ENCODE measurements around the gene STIL. TPM values are rescaled to one million over a fixed set of nuclear protein-coding genes. Genes with fewer than 3 reads are reported as not detected.
"Not testable (repeated sequence)": the region's sequence is repeated elsewhere in the genome, so short reads cannot be mapped to it uniquely, and the experiment has no call there.

The STIL gene
- 0.33 TPM for total RNA-seq

DNA sequence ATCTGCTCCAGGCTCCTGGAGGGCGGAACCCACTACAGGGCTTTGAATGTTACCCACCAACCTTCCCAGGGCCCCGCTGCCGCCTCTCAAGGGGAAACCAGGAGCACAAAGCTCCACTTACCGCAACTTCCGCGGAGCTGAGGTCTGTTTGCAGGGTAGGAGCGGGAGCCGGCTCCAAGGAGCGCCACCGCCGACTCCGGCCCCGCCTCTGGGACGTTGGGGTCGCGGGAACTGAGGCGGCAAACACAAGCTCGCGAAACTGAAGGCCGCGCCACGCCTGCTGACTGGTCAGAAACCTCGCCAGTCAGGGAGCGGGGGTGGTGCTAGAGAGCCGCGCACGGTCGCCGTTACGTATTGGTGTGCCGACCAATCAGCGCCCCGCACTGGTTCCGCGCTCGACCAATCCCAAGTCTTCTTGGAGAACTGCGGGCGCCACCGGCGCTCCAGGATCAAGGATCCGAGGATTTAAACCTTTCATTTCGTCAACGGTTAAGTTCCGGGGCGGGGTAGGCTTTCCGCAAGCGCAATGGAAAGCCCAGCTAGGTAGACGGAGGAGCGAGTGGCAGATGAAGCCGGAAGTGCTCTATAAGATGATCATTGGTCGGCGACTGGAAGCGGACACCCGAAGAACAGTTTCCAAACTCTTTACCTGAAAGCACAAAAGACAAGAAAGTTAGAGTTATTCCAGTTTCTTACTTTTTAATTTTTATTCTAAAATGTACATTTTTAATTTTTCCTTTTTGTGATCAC is at the start of gene STIL:
Gene STIL (minus strand): TSS at position 233 of the 750 bp plus-strand sequence. CDS start 3,828 bp downstream, outside the sequence.
- ATAC-seq (peak; percentile 99), DNase-seq (ENCODE audit: low spot score) (peak; percentile 99)

DNA sequence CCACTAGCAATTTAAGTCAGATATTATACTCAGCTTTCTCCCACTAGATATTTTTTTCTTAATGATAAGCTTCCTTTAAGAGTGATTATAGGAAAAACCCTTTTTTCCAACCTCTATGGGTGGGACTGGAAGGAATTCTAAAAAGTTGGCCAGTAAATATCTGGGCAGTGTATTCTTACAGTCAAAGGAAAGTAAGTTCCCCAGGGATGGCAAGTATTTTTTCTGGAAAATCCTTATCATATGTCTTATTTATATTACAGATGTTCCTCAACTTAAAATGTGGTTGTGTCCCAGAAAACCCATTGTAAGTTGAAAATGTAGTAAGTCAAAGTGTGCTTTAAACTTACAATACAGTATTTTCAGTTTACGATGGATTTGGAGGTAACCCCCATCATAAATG is 48.9 kb upstream of the STIL start:
- ATAC-seq (no peak), DNase-seq (ENCODE audit: low spot score) (no peak)

DNA sequence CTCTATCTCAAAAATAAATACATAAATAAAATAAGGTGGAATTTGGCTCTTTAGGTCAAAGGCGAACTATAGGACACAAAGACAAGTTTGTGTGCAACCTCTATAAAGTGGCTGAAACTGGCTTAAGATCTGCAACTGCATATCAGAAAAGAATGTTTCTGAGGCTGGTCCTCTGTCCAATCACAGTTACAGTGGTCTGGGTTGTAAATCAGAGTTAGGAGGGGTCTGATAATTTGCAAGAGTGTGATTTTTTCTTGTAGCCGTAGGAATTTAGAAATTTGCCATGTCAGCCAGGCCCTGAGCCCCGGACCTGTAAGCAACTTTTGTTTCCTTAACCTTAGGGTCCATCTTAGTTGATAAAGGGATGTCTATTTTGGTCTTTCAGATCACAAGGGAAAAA is 47.4 kb upstream of the STIL start:
- DNase-seq (ENCODE audit: low spot score) (no peak), ATAC-seq (no peak)

DNA sequence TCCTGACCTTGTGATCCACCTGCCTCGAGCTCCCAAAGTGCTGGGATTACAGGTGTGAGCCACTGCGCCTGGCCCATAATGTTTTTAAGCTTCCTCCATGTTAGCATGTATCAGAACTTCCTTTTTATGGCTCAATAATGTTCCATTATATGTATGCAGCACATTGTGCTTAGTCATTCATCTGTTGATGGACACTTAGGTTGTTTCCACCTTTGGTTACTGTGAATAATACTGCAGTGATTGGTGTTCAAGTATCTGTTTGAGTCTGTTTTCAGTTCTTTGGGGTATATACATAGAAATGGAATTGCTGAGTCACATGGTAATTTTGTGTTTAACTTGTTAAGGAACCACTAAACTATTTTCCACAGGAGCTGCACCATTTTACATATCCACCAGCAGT is 37.4 kb upstream of the STIL start:
- DNase-seq (ENCODE audit: low spot score) (no peak), ATAC-seq (no peak)

DNA sequence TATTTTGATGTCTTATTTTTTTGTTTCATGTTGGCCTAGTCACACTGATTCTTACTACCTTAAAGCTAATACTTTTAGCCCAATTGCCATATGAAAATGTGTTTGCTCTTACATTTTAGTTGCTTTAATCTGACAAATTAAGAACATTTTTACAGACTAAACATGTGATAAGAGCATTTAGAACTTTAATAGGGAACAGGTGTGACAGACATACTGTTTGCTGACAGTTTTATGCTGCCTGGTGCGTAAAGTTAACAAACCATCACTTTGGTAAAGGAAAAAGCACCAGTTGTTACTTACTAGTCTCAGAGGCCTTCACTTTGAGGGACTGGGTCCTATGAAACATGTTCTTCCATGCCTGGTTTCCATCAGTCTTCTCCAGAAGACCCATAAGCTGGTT is 34.3 kb upstream of the STIL start:
- ATAC-seq (no peak), DNase-seq (ENCODE audit: low spot score) (no peak)

DNA sequence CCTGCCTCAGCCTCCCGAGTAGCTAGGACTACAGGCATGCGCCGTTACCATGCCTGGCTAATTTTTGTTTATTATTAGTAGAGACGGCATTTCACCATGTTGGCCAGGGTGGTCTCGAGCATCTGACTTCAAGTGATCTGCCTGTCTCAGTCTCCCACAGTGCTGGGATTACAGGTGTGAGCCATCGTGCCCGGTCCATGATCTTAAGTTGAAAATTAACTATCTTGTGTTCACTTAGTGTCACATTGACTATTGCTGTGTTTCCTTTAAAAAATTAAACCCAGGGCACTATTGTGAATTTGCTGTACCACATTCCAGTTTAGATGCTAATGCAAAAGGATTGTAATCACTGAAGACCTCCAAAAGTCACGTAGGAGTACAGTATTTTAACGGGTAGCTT is 33.8 kb upstream of the STIL start:
- ATAC-seq (peak; percentile 66), DNase-seq (ENCODE audit: low spot score) (no peak)

DNA sequence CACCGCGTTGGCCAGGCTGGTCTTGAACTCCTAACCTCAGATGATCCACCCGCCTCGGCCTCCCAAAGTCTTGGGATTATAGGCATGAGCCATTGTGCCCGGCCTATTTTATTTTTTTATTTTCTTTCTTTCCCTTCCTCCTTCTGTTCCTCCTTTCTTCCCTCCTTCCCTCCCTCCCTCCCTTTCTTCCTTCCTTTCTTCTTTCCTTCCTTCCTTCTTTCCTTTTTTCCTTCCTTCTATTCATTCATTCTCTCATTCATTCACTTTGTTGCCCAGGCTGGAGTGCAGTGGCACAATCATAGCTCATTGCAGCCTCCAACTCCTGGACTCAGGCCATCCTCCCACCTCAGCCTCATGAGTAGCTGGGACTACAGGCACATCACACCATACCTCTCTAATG is 33.0 kb upstream of the STIL start:
- not testable (repeated sequence) for DNase-seq (ENCODE audit: low spot score); ATAC-seq

DNA sequence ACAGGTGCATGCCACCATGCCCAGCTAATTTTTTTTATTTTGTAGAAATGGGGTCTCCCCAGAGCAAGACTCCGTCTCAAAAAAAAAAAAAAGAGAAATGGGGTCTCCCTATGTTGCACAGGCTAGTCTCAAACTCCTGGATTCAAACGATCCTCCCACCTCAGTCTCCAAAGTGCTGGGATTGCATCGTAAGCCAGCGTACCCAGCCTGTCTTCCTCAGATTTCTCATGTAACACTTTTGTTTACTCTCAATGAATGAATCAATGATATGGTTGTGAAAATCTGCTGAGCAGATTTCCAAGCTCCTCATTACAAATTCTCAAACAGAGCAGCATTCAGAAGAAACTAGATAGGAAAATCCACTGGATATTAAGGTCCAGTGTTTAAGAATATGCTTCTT is 26.3 kb upstream of the STIL start:
- ATAC-seq (peak; percentile 86), DNase-seq (ENCODE audit: low spot score) (peak; percentile 39)

DNA sequence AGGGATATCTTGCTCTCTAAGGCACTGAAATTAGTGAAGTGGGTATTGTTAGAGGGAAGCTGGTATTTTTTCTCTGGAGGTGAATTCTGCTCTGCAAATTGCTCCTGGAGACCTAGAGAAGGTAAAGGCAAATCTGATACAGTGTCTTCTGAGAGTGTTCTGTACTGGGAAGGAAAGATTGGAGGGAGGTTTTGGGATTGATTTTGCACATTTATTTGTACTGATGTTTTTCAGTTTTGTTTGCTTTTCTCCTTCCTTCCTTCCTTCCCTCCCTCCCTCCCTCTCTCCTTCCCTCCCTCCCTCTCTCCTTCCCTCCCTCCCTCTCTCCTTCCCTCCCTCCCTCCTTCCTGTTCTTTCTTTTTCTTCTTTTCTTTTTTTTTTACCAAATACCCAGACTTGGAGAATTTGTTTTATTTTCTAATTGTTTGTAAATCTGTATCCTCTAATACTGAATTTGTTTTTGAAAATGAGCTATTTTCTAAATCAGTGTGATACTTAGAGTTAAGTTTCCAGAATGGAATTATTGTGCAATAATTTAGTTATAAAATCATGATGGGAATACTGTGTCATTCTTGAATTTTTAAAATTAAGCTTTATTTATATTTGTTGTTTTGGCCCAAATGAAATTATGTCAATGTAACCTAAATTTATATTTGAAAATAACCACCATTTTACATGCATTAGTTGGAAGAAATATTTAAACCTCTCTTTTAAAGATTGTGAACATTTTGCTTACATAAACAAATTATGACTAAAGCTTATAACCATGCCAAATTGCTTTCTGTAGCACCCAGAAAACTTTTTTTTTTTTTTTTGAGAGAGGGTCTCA is 24.5 kb upstream of the STIL start:
- DNase-seq (ENCODE audit: low spot score) (no peak), ATAC-seq (no peak)

DNA sequence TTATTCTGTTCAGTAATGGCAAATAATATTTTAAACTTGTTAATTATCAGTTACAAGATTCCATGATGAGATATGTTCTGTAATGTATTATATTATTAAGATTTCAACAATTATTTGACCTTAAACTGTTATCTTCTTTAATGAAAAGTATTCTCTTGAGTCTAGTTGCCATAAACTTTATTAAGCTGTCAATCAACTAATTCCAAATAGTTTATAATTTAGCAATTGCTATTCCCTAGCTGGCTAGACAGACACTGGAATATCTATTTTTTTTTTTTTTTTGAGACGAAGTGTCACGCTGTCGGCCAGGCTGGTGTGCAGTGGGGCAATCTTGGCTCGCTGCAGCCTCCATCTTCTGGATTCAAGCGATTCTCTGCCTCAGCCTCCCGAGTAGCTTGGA is 23.4 kb upstream of the STIL start:
- DNase-seq (ENCODE audit: low spot score) = no peak

DNA sequence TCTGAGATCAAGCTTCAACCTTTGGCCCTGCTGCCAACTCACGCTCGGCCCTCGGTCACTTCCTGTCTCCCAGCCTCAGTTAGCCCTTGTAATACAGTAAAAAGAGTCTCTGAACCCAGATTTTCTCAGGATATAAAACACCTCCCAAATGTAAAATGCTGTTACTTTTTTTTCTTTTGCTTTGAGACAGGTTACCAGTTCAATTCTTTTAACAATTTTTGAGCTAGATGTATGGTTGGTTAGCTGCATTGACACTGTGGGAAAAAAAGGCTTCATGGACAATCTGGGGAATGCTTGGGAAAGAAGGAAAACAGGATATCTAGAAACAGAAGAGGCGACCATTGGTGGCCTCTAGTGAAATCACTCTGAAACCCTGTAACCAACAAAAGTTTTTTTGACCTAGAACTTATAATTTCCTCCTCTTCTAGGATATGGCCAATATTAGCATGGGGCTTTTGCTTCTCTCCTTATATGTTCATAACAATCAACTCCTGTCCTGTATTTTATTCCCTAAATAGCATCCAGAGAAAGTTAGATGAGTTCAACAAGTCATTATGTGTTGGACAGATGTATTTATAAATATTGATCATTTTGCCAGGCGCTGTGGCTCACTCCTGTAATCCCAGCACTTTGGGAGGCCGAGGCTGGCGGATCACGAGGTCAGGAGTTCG is 21.0 kb upstream of the STIL start:
- DNase-seq (ENCODE audit: low spot score) (no peak), ATAC-seq (no peak)

More for the DNA sequence above, 23.4 kb upstream of the STIL start:
- no peak for ATAC-seq

DNA sequence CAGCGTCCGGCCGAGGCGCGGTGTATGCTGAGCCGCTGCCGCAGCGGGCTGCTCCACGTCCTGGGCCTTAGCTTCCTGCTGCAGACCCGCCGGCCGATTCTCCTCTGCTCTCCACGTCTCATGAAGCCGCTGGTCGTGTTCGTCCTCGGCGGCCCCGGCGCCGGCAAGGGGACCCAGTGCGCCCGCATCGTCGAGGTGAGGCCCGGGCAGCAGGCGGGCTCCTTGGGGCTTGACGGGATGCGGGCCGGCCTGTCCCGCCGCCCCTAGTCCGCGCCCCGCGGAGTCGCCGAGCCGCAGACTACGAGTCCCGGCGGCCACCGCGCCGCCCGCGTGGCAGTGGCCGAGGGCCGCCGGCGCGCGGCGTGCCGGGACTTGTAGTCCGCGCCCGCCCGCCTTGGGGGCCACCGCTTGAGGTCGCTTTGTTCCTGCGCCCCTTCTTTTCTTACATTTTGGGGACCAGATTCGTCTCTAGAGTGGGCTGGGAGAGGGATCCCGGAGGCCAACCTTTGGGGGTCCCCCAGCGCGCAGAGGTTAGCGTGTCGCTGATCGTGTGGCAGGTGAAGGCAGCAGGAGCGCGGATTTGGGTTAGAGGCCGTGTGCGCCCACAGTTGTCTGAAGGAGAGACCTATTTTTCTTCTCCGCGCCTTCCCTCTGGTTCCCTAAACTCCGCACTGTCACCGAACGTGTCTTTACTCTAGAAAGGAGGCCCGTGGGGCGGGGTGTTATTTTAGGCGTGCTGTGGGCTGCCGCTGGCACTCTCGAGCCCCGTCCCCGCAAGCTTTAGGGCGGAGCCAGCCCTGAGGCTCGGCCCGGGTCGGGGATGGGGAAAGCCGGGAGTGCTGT is 20.2 kb upstream of the STIL start:
- peak; percentile 93 for DNase-seq (ENCODE audit: low spot score)
- peak; percentile 90 for ATAC-seq

DNA sequence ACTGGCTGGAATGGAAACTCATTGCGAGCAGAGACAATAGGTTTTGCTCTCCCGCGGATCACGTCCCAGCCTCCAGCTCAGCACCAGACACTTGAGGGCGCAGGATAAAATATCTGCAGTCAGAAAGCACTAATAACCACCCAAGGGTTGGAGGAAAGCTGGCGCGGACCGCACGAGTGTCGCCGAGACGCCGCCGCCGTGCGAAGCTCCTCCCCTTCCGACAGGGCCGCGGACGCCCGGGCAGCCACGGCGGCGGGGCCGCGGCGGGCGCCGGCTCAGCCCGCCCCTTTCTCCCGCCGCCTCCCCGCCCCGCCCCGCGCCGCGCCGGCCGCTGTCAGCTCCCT is 19.6 kb upstream of the STIL start, which contains the start of gene CMPK1:
Gene CMPK1 (plus strand): TSS at position 213 of the 344 bp plus-strand sequence. CDS start 156 bp downstream, outside the sequence.
- peak; percentile 82 for ATAC-seq
- DNase-seq (ENCODE audit: low spot score) = peak; percentile 88

DNA sequence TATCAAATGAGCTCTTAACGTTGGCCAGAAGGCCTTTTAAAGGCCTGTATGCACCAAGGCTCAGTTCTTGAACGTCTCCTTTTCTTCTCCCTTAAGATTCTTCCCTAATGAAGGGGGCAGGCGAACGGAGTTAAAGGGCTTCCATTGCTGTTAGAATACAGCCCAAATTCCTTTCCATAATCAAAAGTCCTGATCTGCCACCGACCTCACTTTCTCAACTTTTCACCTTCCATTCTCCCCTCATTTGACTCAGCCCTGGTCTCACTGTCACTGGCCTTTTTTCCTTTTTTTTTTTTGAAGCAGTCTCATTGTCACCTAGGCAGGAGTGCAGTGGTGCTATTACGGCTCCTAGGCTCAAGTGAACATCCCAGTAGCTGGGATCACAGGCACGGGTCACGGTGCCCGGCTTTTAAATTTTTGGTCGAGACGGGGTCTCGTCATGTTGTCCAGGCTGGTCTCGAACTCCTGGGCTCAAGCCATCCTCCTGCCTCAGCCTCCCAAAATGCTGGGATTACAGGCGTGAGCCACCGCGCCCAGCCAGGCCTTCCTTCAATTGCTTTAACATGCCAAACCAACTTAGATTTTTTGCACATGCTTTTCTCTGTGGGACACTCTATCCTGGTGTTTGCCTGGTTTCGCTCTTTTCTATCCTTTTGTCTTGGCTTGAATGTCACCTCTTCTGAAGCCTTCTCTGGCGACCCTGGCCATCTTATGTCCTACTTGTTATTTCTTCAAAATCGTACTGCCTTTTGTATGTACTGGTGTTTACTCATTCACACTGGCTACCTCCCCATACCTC is 19.0 kb upstream of the STIL start:
- ATAC-seq (no peak), DNase-seq (ENCODE audit: low spot score) (no peak)

DNA sequence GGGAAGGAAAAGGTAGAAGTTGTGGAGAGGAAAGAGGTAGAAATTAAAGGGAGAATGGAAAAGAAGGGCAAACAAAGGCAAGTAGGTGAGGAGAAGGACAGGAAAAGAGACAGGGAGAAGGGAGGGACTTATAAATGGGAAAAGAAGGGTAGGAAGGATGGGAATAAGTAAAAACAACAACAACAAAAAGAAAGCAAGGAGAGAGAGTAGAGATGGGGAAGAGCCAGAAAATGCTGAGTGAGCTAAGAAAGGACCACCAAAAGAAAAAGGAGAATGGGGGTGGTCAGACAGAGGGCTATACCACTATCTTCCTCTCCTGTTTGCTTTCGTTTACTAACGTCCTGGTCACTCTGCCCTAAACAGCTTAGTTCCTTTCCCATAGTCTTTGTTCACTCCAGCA is 17.9 kb upstream of the STIL start:
- ATAC-seq (no peak), DNase-seq (ENCODE audit: low spot score) (no peak)

DNA sequence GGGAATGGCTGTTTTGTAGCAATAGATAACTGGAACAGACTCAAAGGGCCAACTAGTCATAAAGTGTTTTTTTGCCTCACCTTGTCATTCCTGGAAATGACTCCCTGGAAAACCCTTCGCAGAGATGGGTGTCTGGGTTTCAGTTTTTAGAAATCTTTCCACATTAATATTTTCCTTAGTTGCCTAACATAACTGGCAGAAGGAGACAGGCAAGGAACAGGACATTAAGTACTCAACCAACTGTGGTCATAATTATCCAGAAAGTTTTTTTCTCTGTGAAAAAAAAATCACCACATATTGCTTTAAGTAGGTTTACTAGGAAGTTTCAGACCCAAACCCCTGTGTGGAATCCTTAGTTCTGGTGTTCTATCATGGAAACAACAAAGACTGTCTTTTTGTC is 16.3 kb upstream of the STIL start:
- DNase-seq (ENCODE audit: low spot score) = no peak
- ATAC-seq = no peak

DNA sequence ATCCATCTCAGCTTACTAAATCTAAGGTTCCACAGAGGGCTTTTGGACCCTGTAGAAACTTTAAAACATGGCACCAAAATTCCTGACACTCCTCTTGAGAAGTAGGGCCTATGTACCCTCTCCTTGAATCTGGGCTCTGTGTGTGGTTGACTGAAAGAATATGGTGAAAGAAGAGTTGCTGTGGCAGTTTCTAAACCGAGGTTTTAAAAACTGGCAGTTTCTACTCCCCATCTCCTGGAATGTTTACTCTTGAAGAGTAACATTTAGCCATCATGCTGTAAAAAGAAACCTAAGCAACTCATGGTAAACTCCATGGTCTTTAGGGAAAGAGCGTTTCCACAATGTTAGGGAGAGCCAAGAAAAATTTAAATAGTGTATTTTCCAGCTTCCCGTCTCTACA is 15.0 kb upstream of the STIL start:
- DNase-seq (ENCODE audit: low spot score) (no peak), ATAC-seq (no peak)

DNA sequence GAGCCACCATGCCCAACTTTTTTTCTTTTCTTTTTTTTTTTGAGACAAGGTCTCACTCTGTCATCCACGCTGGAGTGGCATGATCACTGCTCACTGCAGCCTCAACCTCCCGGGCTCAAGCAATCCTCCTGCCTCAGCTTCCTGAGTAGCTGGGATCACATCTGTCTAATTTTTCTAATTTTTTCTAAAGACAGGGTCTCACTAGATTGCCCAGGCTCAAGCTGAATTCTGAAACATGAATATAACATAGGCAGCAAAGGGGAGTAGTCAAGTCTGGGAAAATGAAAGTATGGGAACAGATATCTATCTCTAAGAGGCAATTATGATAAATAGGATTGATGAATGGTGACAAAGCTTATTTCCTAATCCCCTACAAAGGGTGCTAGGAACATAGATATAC is 12.3 kb upstream of the STIL start:
- no peak for ATAC-seq
- DNase-seq (ENCODE audit: low spot score) = no peak

DNA sequence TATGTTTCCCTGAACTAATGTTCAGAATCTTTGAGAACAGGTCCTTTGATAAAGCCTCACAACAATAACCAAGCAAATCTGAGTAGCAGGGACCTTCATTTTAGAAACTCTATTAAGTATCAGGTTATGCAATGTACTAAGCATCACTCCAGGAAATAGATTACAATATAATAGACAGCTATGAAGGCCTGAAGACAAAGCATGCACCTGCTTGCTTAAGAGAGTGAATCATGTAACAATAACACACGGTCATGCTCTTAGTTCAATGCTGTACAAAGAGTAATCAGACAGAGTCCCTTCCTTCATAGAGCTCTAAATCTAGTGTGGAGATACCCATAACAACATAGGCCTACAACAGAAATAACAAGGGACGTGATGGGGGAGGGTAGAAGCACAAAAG is 11.6 kb upstream of the STIL start:
- DNase-seq (ENCODE audit: low spot score) = no peak
- no peak for ATAC-seq

DNA sequence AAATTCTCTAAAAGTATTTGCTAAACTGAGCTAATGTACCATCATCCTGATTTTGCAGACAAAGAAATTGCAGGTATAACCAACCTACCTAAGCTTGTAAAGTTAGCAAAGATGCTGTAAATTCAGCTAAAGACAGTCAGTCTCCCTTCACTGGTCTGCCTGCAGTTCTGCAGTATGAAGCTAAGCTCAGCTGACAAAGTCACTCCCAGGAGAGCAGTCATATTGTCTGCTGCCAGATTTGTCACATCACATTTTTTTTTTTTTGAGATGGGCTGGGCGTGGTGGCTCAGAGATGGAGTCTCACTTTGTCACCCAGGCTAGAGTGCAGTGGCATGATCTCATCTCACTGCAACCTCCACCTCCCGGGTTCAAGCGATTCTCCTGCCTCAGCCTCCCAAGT is 10.7 kb upstream of the STIL start:
- ATAC-seq = no peak

More for the DNA sequence above, 10.7 kb upstream of the STIL start:
- DNase-seq (ENCODE audit: low spot score) = no peak
